H9 (cell line): Measurements from ENCODE around the gene FYN. TPM values are rescaled to one million over a fixed set of nuclear protein-coding genes. Genes with fewer than 3 reads are reported as not detected.
A peak's percentile ranks its signal among the peaks of the same experiment; 100 is the strongest.
"Not testable (repeated sequence)": the region's sequence is repeated elsewhere in the genome, so short reads cannot be mapped to it uniquely, and the experiment has no call there.

ENCODE experiments used
- DNase-seq: peaks from one replicate; pipeline ENCODE4 v3.0.0-alpha.2; 2017
- H2AFZ ChIP-seq: one replicate; pipeline ENCODE4 v1.6.1; 2013; ENCODE audit warnings: mild to moderate bottlenecking, low read length, control low read depth, moderate library complexity
- H2AK5ac ChIP-seq: 2 replicates; pipeline ENCODE4 v1.6.1; 2013; ENCODE audit warnings: low read length, control low read depth, mixed read lengths; ENCODE audit not compliant: insufficient read length
- H2BK120ac ChIP-seq: one replicate; pipeline ENCODE4 v1.6.1; 2013; ENCODE audit warnings: low read depth, mild to moderate bottlenecking, low read length, control low read depth, inconsistent platforms; ENCODE audit not compliant: poor library complexity, severe bottlenecking
- H2BK12ac ChIP-seq: 2 replicates; pipeline ENCODE4 v1.6.1; 2013; ENCODE audit warnings: low read length, control low read depth, mixed read lengths, low read depth; ENCODE audit not compliant: insufficient read length
- H2BK15ac ChIP-seq: 2 replicates; pipeline ENCODE4 v1.6.1; 2013; ENCODE audit warnings: low read depth, low read length, control low read depth
- H2BK20ac ChIP-seq: one replicate; pipeline ENCODE4 v1.6.1; 2013; ENCODE audit warnings: low read depth, mild to moderate bottlenecking, low read length, control low read depth, inconsistent platforms; ENCODE audit not compliant: poor library complexity, severe bottlenecking
- H2BK5ac ChIP-seq: 2 replicates; pipeline ENCODE4 v1.6.1; 2013; ENCODE audit warnings: low read length, control low read depth, mixed read lengths; ENCODE audit not compliant: insufficient read length
- H3K14ac ChIP-seq: 2 replicates; pipeline ENCODE4 v1.6.1; 2013; ENCODE audit warnings: low read length, control low read depth; ENCODE audit not compliant: insufficient read depth
- H3K18ac ChIP-seq: 2 replicates; pipeline ENCODE4 v1.6.1; 2013; ENCODE audit warnings: low read depth, mild to moderate bottlenecking, mixed read lengths, low read length, control low read depth; ENCODE audit not compliant: insufficient read length
- H3K23ac ChIP-seq: 2 replicates; pipeline ENCODE4 v1.6.1; 2013; ENCODE audit warnings: low read length, control low read depth, mixed read lengths, low read depth; ENCODE audit not compliant: insufficient read length
- H3K23me2 ChIP-seq: 2 replicates; pipeline ENCODE4 v1.6.1; 2013; ENCODE audit warnings: low read depth, mild to moderate bottlenecking, mixed read lengths, low read length, control low read depth; ENCODE audit not compliant: insufficient read length, poor library complexity, severe bottlenecking
- H3K27ac ChIP-seq: 2 replicates; pipeline ENCODE4 v1.5.1; 2013; ENCODE audit warnings: low read length, control low read depth, mixed read lengths, low read depth; ENCODE audit not compliant: insufficient read length
- H3K27me3 ChIP-seq: 2 replicates; pipeline ENCODE4 v1.6.1; 2013; ENCODE audit warnings: low read length, control low read depth, inconsistent platforms; ENCODE audit not compliant: insufficient read depth
- H3K4ac ChIP-seq: 2 replicates; pipeline ENCODE4 v1.6.1; 2013; ENCODE audit warnings: low read depth, mild to moderate bottlenecking, control low read depth, inconsistent platforms, low read length, moderate library complexity
- H3K4me1 ChIP-seq: 2 replicates; pipeline ENCODE4 v1.6.1; 2013; ENCODE audit warnings: low read length, control low read depth, inconsistent platforms; ENCODE audit not compliant: insufficient read depth
- H3K4me2 ChIP-seq: 2 replicates; pipeline ENCODE4 v1.6.1; 2013; ENCODE audit warnings: low read length, control low read depth, mixed read lengths; ENCODE audit not compliant: insufficient read length, insufficient read depth
- H3K56ac ChIP-seq: 2 replicates; pipeline ENCODE4 v1.6.1; 2013; ENCODE audit warnings: low read depth, mild to moderate bottlenecking, mixed read lengths, low read length, control low read depth; ENCODE audit not compliant: insufficient read length
- H3K79me1 ChIP-seq: 2 replicates; pipeline ENCODE4 v1.6.1; 2013; ENCODE audit warnings: low read depth, mild to moderate bottlenecking, moderate library complexity, low read length, control low read depth, inconsistent platforms; ENCODE audit not compliant: insufficient read depth, poor library complexity, severe bottlenecking
- H3K79me2 ChIP-seq: 2 replicates; pipeline ENCODE4 v1.6.1; 2013; ENCODE audit warnings: low read length, control low read depth, inconsistent platforms; ENCODE audit not compliant: insufficient read depth
- H3K9ac ChIP-seq: 2 replicates; pipeline ENCODE4 v1.6.1; 2013; ENCODE audit warnings: low read length, control low read depth, mixed read lengths; ENCODE audit not compliant: insufficient read length; ENCODE audit errors: extremely low read depth
- H3K9me3 ChIP-seq: one replicate; pipeline ENCODE4 v1.6.1; 2013; ENCODE audit warnings: low read depth, low read length, inconsistent platforms; ENCODE audit not compliant: control insufficient read depth
- H3T11ph ChIP-seq: one replicate; pipeline ENCODE4 v1.6.1; 2013; ENCODE audit warnings: mild to moderate bottlenecking, low read length, control low read depth, inconsistent platforms
- H4K20me1 ChIP-seq: one replicate; pipeline ENCODE4 v1.6.1; 2013; ENCODE audit not compliant: control insufficient read depth, insufficient read length, insufficient read depth
- H4K5ac ChIP-seq: 2 replicates; pipeline ENCODE4 v1.6.1; 2013; ENCODE audit warnings: low read depth, mild to moderate bottlenecking, mixed read lengths, low read length, control low read depth; ENCODE audit not compliant: insufficient read length
- H4K8ac ChIP-seq: replicated peaks from 2 replicates; pipeline ENCODE4 v1.6.1; 2013; ENCODE audit warnings: low read length, control low read depth, mixed read lengths, low read depth; ENCODE audit not compliant: insufficient read length
- H4K91ac ChIP-seq: 2 replicates; pipeline ENCODE4 v1.6.1; 2013; ENCODE audit warnings: low read depth, mild to moderate bottlenecking, moderate library complexity, mixed read lengths, low read length, control low read depth; ENCODE audit not compliant: insufficient read length
- H3K27ac Mint-ChIP-seq, 3 experiments: 2 replicates in 2 of 3; 3 replicates in 1 of 3; pipeline ENCODE4 v1.8.0; 2020 to 2021; ENCODE audit warnings: mixed read lengths in 3 of 3, mild to moderate bottlenecking in 1 of 3, moderate library complexity in 1 of 3
- H3K27me3 Mint-ChIP-seq: 2 replicates; pipeline ENCODE4 v1.8.0; 2021; ENCODE audit warnings: low read depth, mild to moderate bottlenecking, moderate library complexity, mixed read lengths
- H3K36me3 Mint-ChIP-seq, 3 experiments: 2 replicates in 2 of 3; 3 replicates in 1 of 3; pipeline ENCODE4 v1.8.0; 2020 to 2021; ENCODE audit warnings: low read depth in 3 of 3, mixed read lengths in 3 of 3; ENCODE audit not compliant: insufficient read depth in 1 of 3
- H3K4me1 Mint-ChIP-seq, 2 experiments: 2 replicates each; pipeline ENCODE4 v1.8.0; 2020; ENCODE audit warnings: mixed read lengths in 2 of 2
- H3K4me3 Mint-ChIP-seq, 2 experiments: 2 replicates in 1 of 2; 3 replicates in 1 of 2; pipeline ENCODE4 v1.8.0; 2020 to 2021; ENCODE audit warnings: mild to moderate bottlenecking in 2 of 2, mixed read lengths in 2 of 2, moderate library complexity in 1 of 2
- H3K9me3 Mint-ChIP-seq, 2 experiments: 2 replicates in 1 of 2; 3 replicates in 1 of 2; pipeline ENCODE4 v1.8.0; 2020; ENCODE audit warnings: mild to moderate bottlenecking in 2 of 2, mixed read lengths in 2 of 2, moderate library complexity in 1 of 2
- CTCF ChIP-seq: fragments of 200-600 bp; sonication (generic); conservative IDR thresholded peaks from 3 replicates; pipeline ENCODE4 v1.8.0; 2021; ENCODE audit warnings: antibody characterized with exemption, mild to moderate bottlenecking
- WGBS: extraction: QIAGEN DNeasy Blood & Tissue Kit; methylation state at CpG from one replicate; pipeline ENCODE4 v1.1.7; 2013; ENCODE audit warnings: missing lambda C conversion rate, low lambda C conversion rate, mixed read lengths; ENCODE audit not compliant: insufficient read length; ENCODE audit errors: extremely low coverage; 5-methylcytosine and 5-hydroxymethylcytosine counted together
- total RNA-seq: library from RNA; stranded (reverse); gene quantifications from 2 replicates; pipeline ENCODE4 v1.2.1, GENCODE V29; 2021

Gene FYN
- total RNA-seq, 1 experiment from 2014 or later = 64.8 TPM

GRCh38 chr6:111888928-111889695 is 15.9 kb upstream of the FYN start:
- Histone ChIP-seq H2BK120ac (no peak overlapping the region), H3K23me2 (no peaks in the 10 kb centered on the region), H3T11ph (no peak overlapping the region), H3K23ac (no peak overlapping the region), H4K8ac (no peak overlapping the region), H2BK12ac (no peak overlapping the region), H3K79me2 (no peaks in the 10 kb centered on the region), H4K5ac (no peak overlapping the region), H3K27me3 (no peaks in the 10 kb centered on the region), H3K14ac (no peak overlapping the region), H3K4me2 (peak overlapping the region; percentile 51), H2BK5ac (no peak overlapping the region), H3K9ac (no peak overlapping the region), H2AK5ac (no peak overlapping the region), H3K18ac (no peak overlapping the region), H3K4me1 (peaks cover 12% of the 10 kb centered on the region; the same call in 1 of the 2 replicates), H3K27ac (no peak overlapping the region), H4K20me1 (no peaks in the 10 kb centered on the region), H2BK20ac (no peak overlapping the region), H4K91ac (no peak overlapping the region), H3K79me1 (no peaks in the 10 kb centered on the region), H3K9me3 (no peaks in the 10 kb centered on the region), H2BK15ac (no peak overlapping the region), H2AFZ (no peak overlapping the region), H3K4ac (no peak overlapping the region), H3K56ac (no peak overlapping the region)
- TF ChIP-seq CTCF = no peak
- H3K4me1 Mint-ChIP-seq = peaks cover 38% of the 10 kb centered on the region in 2 experiments
- no CpG with 5 or more reads among the region's 10 CpGs for WGBS
- DNase-seq = peak; percentile 88
- H3K9me3 Mint-ChIP-seq = peaks cover 5 to 9% of the 10 kb centered on the region in 2 experiments; a peak in 3 of 5 replicates
- peak overlapping the region; percentile 40 to 68 for H3K4me3 Mint-ChIP-seq
- H3K27me3 Mint-ChIP-seq = peaks cover 20% of the 10 kb centered on the region
- H3K36me3 Mint-ChIP-seq = peaks cover 2 to 11% (median 2%) of the 10 kb centered on the region in 3 experiments; a peak in 5 of 7 replicates
- peak overlapping the region; percentile 18 to 86 (median 79); a peak in 5 of 7 replicates for H3K27ac Mint-ChIP-seq

GRCh38 chr6:111886793-111887192 is 13.5 kb upstream of the FYN start:
- H2BK15ac ChIP-seq, H3K18ac ChIP-seq, H3K27ac Mint-ChIP-seq, H2AFZ ChIP-seq, H2BK12ac ChIP-seq, H3T11ph ChIP-seq, H3K4me2 ChIP-seq, H4K8ac ChIP-seq, H2BK5ac ChIP-seq, H2BK120ac ChIP-seq, H3K4me3 Mint-ChIP-seq, H3K9ac ChIP-seq, H4K5ac ChIP-seq, H3K79me1 ChIP-seq, H3K14ac ChIP-seq, H4K20me1 ChIP-seq, H3K23me2 ChIP-seq, H3K27ac ChIP-seq, H3K4ac ChIP-seq, H2BK20ac ChIP-seq, DNase-seq, H3K79me2 ChIP-seq, H3K9me3 ChIP-seq, H3K9me3 Mint-ChIP-seq, H3K27me3 ChIP-seq, H4K91ac ChIP-seq, H2AK5ac ChIP-seq, H3K56ac ChIP-seq, H3K23ac ChIP-seq: not testable (repeated sequence)
- Mint-ChIP-seq H3K27me3 (peaks cover 20% of the 10 kb centered on the region), H3K36me3 (peaks cover 2 to 11% (median 2%) of the 10 kb centered on the region in 3 experiments; a peak in 5 of 7 replicates), H3K4me1 (peaks cover 45 to 46% of the 10 kb centered on the region in 2 experiments)
- peaks cover 16% of the 10 kb centered on the region; the same call in 1 of the 2 replicates for H3K4me1 ChIP-seq
- no CpG with 5 or more reads among the region's 2 CpGs for WGBS
